PFSK-1 (cell line): Measurements from ENCODE around the gene ZNF804B.

ENCODE experiments used
- FOXP2 ChIP-seq: optimal IDR thresholded peaks from 2 replicates; pipeline ENCODE3; 2011; ENCODE audit warnings: borderline replicate concordance, control low read depth, inconsistent platforms; ENCODE audit not compliant: insufficient read depth; ENCODE audit errors: extremely low read length, extremely low read depth
- POLR2AphosphoS5 ChIP-seq: IDR thresholded peaks from 2 replicates; pipeline ENCODE4 v1.6.1; 2012; ENCODE audit warnings: low read depth, mild to moderate bottlenecking, control low read depth, low read length, moderate library complexity
- SIN3A ChIP-seq: IDR thresholded peaks from 2 replicates; pipeline ENCODE4 v1.6.1; 2012; ENCODE audit warnings: mild to moderate bottlenecking, low read length, moderate library complexity, borderline replicate concordance; ENCODE audit not compliant: insufficient read depth
- TAF1 ChIP-seq: IDR thresholded peaks from 2 replicates; pipeline ENCODE4 v1.6.1; 2012; ENCODE audit warnings: low read length, control low read depth, borderline replicate concordance; ENCODE audit not compliant: insufficient read depth
- TF ChIP-seq, protein P1 (sequence below), 2 experiments: IDR thresholded peaks; 2 replicates each; pipeline versions ENCODE4 v1.6.1 to v1.8.0; 2011 to 2012; ENCODE audit warnings: low read depth in 2 of 2, low read length in 2 of 2, control low read depth in 1 of 2, inconsistent platforms in 1 of 2, mild to moderate bottlenecking in 1 of 2, moderate library complexity in 1 of 2; ENCODE audit not compliant: insufficient read depth in 1 of 2

The ZNF804B gene

DNA sequence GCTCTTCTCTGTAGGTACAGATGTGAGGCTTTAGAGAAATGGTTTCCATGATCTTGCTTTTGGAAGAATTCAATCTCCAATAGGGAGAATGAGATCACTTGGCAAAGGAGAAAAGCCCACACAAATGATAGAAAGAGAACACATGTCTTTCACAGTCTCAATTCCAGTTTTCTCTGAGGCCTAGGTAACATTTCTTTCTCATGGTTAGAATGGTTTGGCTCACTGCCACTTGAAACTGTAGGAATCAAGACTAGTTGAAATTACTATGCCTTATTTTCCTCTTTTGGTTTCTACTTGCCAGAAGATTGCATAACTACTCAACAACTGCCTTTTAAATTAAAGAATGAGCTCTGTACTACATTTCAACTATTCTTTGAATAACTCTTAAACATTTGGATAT lies 312.6 kb downstream of the ZNF804B start:
- TF ChIP-seq, protein P1, sequence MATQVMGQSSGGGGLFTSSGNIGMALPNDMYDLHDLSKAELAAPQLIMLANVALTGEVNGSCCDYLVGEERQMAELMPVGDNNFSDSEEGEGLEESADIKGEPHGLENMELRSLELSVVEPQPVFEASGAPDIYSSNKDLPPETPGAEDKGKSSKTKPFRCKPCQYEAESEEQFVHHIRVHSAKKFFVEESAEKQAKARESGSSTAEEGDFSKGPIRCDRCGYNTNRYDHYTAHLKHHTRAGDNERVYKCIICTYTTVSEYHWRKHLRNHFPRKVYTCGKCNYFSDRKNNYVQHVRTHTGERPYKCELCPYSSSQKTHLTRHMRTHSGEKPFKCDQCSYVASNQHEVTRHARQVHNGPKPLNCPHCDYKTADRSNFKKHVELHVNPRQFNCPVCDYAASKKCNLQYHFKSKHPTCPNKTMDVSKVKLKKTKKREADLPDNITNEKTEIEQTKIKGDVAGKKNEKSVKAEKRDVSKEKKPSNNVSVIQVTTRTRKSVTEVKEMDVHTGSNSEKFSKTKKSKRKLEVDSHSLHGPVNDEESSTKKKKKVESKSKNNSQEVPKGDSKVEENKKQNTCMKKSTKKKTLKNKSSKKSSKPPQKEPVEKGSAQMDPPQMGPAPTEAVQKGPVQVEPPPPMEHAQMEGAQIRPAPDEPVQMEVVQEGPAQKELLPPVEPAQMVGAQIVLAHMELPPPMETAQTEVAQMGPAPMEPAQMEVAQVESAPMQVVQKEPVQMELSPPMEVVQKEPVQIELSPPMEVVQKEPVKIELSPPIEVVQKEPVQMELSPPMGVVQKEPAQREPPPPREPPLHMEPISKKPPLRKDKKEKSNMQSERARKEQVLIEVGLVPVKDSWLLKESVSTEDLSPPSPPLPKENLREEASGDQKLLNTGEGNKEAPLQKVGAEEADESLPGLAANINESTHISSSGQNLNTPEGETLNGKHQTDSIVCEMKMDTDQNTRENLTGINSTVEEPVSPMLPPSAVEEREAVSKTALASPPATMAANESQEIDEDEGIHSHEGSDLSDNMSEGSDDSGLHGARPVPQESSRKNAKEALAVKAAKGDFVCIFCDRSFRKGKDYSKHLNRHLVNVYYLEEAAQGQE (IDR thresholded peaks at IDR 0.05; ENCODE audit: insufficient read depth in 1 of 2, low read depth in 2 of 2, low read length in 2 of 2) = no peak
- TF ChIP-seq POLR2AphosphoS5 = no peak
- TF ChIP-seq TAF1 = no peak
- TF ChIP-seq FOXP2 = no peak
- TF ChIP-seq SIN3A = no peak

DNA sequence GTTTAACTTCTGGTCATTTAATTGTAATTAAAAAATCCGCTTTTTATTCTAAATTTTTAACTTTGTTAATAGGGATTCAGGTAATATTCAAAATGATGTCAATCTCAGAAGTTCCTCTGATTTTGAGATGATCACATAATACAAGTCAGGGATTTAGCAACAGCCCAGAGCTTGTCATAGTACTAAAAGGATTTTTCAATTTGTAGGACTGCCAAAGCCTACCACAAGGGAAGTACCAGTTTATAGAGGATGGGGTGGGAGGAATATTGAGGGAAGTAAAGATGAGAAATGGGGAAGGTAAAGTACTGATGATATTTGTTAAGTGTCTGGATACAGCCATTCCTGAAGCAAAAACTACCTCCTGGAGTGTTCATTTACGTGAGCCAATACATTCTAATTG lies 314.3 kb downstream of the ZNF804B start:
- TF ChIP-seq, protein P1 (IDR thresholded peaks at IDR 0.05; ENCODE audit: insufficient read depth in 1 of 2, low read depth in 2 of 2, low read length in 2 of 2) = no peak
- TF ChIP-seq SIN3A = no peak
- TF ChIP-seq POLR2AphosphoS5 = no peak
- TF ChIP-seq FOXP2 = no peak
- TF ChIP-seq TAF1 = no peak

DNA sequence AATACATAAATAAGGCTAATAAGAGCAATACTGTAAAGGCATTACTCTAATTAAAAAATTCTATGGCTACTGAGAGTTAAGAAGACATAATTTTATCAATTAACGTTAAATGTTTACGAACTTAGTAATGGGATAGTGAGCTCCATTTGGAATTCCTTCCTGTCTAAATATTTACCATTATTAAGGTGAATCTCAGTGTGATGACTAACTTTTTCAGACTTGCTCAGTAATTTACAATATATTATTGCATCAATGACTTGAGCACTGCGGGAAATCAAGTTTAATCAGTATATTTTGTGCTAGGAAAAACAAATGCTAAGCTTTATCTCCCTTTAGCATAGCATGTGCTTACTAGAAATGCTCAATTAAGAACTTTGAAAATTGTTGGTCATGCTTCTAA lies 318.5 kb downstream of the ZNF804B start:
- TF ChIP-seq, protein P1 (IDR thresholded peaks at IDR 0.05; ENCODE audit: insufficient read depth in 1 of 2, low read depth in 2 of 2, low read length in 2 of 2) = no peak
- TF ChIP-seq POLR2AphosphoS5 (no peak), TAF1 (no peak), FOXP2 (no peak), SIN3A (no peak)

DNA sequence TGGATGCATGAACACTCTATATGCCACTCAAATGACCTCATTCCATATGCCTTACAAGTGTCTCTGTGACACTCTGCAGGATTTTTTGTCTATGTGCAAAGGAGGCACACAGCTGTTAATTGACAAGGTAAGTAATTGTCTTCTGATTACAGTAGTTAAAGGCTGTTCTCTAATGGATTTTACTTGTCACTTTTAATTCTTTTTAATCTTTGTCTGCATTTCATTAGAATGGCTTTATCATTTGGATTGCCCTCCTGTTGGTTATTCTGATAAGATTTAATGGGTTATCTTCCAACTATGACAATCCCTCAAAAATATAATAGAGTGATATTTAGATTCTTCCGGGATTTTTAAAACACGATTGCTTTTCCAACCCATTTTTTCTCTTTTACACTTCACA lies 326.1 kb downstream of the ZNF804B start:
- TF ChIP-seq SIN3A = no peak
- no peak for TF ChIP-seq TAF1
- TF ChIP-seq, protein P1 (IDR thresholded peaks at IDR 0.05; ENCODE audit: insufficient read depth in 1 of 2, low read depth in 2 of 2, low read length in 2 of 2) = no peak
- no peak for TF ChIP-seq FOXP2
- TF ChIP-seq POLR2AphosphoS5 = no peak

DNA sequence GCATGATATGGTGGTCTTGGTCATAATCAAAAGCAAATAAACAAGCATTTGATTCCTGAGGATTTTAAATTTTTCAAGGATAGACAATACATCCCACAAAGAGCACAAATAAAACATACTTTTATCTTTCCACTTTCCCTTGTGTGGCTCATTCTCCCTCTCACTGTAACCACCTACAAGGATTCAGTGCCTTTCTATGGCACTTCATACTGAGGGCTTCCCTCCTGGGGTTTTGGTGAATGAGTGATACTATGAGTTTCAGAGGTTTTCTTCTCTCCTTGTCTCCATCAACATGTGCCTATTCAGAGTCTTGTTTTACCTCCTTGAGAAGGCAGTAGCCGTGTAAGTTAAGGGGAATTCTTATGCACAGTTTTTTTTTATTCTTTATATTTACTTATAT lies 332.1 kb downstream of the ZNF804B start:
- TF ChIP-seq SIN3A = no peak
- no peak for TF ChIP-seq TAF1
- TF ChIP-seq, protein P1 (IDR thresholded peaks at IDR 0.05; ENCODE audit: insufficient read depth in 1 of 2, low read depth in 2 of 2, low read length in 2 of 2) = no peak
- no peak for TF ChIP-seq POLR2AphosphoS5
- TF ChIP-seq FOXP2 = no peak
